Activated effector memory CD4-positive, alpha-beta T cell treated with anti-CD3 and anti-CD28 coated beads, Interleukin-2, amount 50 U/mL, for 16 hours (primary cell): Measurements from ENCODE around the gene THAP11.
"Not testable (repeated sequence)": the region's sequence is repeated elsewhere in the genome, so short reads cannot be mapped to it uniquely, and the experiment has no call there.

Experiments
- DNase-seq: peaks from one replicate; pipeline ENCODE4 v3.0.0-alpha.2; 2020

The THAP11 gene

DNA sequence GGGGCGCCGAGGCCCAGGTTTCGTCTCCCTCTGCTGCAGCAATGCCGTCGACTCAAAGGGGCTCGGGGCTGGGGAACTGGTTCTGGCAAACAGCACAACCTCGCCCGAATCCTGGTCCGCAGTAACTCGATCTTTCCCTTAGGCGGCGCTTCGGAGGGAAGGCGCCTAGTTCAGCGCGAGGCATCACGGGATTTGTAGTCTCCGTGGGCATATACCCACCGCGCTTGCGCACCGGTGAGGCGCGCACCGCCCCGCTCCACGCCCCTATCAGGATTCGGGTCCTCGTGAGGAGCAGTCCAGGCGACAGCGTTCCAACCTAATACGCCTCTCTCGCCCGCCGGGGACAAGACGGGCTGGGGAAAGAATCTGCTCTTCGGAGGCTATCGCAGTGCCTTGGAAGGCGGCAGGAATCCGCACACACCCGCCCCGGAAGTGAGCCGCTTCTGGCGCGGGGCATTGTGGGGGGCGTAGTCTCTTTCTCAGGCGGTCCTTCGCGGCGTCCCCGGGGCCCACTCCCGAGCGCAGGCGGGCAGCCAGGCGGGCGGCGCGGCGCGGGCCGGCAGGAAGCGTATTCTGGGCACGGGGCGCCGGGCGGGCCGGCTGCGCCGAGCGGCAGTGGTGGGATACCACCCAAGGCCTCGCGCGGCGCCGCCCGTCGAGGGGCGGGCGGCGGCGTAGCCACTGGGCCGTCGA lies at the start of gene THAP11:
Gene THAP11 (plus strand): TSS at position 505 of the 693 bp plus-strand sequence. CDS start 235 bp downstream, outside the sequence.
- peak; percentile 98 for DNase-seq

DNA sequence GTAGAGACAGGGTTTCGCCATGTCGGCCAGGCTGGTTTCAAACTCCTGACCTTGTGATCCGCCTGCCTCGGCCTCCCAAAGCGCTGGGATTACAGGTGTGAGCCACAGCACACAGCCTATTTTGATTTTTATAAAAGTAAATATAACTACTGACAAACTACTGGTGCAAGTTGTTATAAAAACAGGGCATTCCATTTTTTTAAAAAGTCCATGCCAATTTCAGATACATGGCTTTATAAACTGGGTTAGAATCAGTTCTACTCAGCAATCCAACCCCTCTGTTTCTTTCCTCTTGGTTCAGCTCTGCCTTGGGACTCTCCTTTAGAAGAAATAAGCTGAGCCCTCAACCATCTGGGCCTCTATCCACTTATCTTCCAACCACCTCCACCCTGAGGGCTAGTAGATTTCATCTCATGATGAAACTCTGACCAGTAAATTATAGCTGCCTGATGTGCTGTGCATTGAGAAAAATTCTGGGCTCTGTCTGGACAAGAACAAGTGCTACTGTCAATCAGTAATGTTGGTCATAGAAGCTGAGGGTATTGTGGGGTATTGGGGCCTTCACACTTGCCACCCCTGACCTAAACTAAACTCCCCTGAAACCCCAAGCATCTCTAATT lies 45.9 kb upstream of the THAP11 start:
- no peak for DNase-seq

DNA sequence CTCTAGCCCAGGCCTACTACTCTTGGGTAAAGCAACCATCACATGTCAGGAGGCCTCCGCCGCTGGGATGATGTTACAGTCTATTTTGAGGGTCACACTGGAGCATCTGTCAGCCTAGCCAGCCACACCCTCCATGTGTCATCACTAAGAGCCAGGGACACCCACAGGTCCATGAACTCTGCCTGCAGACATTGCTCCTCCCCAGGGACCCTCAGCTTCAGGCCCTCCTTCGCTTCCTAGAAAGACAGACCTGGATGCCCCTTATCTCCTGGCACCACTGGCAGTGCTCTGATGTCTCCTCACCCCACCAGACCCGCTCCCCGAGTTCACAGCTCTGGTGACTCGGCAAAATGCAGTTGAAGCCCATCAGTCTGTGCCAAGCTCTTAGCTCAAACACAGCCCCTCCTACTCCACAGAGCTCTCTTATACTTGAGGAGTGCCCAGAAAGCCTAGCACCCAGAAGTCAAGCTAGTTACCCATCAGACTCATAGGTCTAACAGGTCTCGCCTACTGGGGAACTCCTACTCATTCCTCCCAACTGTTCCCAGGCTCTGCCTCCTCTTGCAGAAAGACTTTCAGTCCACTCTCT lies 41.7 kb upstream of the THAP11 start:
- no peak for DNase-seq

DNA sequence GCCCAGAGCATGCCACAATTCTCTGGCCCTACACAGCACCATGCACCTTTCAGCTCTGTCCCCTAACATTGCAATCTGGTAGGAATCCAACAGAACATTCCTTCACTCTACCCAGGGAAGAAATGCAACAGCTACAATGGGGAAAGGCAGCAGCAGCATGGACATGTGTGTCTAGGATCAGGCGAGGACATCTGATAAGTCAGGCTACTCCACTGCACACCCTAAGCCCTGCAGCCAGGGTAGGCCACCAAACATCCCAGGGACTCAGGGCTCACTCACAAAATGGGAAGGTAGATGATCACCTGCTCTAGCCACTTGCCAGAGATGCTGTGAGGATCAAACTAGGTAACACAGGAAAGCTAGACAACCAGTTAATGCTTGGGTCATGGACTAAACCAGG lies 40.9 kb upstream of the THAP11 start:
- DNase-seq, result no peak

DNA sequence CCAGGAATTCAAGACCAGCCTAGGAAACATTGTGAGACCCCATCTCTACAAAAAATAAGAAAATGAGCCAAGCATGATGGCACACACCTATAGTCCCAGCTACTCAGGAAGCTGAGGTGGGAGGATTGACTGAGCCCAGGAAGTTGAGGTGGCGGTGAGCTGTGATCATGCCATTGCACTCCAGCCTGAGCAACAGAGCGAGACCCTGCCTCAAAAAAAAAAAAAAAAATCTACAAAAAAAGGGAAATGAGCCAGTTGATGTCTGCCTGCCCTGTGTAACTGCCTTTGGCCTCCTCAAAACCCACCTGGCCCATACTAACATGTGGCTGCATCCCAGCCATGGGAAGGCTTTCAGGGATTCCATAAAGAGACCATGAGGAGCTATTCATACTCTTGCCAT lies 40.2 kb upstream of the THAP11 start:
- peak; percentile 73 for DNase-seq

DNA sequence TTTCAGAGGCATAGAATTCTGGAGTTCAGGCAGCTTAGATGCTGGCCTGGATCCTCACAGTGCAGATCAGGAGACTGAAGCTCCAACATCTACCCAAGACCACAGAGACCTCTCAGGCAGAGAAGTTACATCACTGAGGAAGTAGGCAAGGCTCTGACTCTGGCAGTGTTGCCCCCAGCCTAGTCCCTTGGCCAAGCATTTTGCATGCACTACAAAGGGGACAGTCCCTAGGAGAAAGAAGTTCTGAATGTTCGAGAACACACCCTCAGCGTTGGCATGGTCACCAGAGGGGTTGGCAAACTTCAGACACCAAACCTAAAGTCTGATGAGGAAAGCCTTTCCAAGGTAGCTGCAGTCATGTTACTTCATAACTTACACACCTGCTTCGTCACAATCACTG lies 38.2 kb upstream of the THAP11 start:
- no peak for DNase-seq

DNA sequence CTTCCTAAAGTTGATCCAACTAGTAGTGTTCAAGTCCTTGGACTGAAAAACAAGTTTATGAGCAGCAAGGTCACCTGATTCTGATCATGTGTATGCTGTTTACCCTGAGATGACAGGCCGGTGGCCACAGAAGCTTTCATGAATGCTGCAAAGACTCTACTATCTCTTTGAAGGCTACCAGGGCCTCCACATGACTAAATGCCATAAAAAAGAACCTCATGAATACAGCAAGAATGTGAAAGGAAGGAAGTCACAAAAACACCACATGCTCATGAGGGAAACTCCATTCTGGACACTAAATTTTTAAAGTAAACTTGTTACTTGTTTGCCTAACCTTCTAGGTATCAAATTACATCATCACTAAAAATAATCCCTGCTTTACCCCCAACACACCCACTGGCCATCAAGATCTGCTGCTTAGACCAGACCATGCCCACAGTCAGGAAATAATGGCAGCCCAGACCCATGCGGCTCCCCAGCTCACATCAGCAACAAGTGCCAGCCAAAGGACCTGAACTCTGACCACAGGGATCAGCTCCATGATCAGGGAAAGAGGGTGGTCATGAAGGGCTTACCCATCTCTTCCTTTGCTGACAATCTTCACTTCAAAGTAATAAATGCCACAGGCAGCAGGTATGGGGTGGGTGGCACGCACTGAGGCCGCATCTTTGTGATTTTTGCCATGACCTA lies 37.1 kb upstream of the THAP11 start:
- no peak for DNase-seq

DNA sequence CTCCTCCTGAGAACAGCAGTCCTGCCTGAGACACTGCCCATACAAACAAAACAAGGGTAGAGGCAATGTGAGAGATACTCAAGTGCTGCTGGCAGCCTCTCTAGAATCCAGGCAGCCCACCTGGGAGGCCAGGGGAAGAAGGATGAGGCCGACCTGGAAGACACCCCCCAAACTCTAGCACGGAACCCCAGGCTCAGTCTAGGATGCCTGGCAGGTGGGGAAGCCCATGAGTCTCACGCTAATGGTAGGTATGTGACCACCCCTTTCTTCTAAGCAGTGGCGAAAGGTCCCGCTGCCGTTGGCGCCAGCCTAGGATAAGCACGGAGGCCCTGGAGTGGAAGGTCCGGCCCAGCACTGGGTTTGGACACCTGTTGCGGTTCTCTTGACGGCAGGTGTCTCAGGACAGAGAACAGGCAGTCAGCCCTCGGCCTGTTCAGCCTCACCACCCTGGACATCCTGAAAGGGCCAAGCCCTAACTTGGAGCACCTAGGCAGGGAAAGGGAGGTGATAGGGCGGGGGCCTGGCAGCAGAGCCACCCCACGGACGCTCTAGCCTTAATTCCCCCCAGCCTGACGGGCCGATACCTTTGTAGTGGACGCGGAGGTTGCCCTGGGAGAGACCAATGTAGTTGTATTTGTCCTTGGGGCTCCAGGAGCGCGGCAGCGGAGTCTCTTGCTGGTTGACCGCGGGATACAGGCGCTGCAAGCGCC lies 36.2 kb upstream of the THAP11 start:
- DNase-seq, result no peak

DNA sequence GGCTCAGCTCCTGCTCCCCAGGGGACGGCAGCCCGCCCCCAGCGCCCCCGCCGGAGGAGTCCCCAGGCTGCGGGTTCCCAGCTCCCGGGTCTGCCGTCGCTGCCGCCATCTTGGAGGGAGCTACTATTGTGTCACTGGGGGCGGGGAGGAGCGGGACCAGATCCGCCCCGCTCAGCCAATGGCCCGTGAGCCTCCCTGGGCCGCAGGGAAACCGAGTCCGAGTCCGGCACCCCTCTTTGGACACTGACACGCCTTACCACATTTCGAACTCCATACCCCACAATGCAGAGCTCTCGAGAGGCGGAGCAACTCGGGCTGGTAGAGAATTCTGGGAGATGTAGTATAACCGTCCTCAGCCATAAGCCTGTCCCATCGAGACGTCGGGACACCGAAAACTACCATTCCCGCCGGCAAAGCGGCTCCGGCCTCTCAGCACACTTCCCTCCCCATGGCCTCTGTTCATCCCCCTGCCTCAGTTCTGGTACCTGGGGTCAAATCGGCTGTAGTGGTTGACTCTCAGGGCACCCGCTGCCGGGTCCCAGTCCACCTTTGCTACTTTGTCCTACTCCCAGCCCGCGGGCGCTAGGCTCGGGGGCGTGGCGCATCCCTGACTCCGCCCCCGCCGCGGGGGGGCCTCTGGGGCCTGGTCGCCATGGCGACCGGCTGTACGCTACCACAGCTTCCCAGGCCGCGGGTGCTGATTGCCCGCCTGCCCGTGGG lies 35.5 kb upstream of the THAP11 start, which contains the start of the genes RANBP10 and TSNAXIP1:
Gene RANBP10 (minus strand): TSS at position 133 of the 720 bp plus-strand sequence. CDS start 24 bp downstream, at position 109.
Gene TSNAXIP1 (plus strand): TSS at position 462 of the 720 bp plus-strand sequence. CDS start 261 bp downstream, outside the sequence.
- peak; percentile 99 for DNase-seq

DNA sequence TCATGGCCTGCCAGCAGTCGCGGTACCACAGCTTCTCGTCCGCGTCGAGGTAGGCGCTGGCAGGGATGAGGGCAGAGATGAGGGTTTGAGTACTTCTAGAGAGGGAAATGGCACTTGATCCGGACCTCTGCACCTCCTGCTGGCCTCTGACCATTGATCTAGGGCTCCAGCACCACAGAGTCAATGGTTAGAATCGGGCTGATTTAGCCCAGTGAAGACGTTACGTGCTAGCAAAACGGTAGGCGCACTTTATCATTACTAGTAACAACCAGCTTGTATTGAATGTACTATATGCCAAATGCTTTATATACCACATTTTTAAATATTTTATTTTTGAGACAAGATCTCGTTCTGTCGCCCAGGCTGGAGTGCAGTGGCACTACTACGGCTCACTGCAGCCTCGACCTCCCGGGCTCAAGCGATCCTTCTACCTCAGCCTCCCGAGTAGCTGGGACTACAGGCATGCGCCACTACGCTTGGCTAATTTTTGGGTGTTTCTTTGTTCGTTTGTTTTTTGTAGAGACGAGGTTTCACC lies 34.9 kb upstream of the THAP11 start:
- no peak for DNase-seq

DNA sequence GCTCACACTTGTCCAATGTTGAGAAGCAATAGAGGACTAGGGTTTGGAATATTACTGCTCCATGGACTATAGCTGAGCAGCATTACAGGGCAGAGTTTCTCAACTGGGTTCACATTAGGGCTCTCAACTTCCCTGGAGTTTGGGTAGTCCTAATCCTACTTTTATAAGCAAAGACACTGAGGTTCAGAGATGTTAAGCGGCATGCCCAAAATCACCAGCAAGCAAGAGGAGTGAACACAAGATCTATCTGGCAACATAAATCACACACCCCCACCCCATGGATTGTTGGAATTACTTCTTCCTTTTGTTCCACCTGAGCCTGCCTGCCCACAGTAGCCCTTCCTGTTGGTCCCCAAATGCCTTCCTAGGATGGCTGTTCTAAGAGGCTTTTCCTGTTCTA lies 30.2 kb upstream of the THAP11 start:
- DNase-seq, result no peak

DNA sequence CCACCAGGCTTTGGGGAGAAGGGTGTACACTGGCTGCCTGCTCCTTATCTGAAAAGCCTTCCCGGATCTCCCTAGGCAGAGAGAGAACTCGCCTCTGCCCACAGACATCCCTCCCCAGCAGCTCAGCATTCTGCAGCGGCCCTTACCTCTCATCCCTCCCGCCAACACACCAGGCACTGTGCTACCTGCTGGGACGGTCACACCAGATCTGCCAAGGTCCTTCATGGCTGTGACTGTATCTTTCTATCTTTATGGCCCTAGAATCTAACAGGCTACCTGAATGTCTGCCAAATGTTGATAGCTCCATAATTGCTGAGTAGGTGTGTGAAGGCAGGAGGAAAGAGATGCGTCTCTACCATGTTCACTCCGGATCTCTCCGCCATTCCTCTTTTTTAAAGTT lies 27.6 kb upstream of the THAP11 start:
- DNase-seq, result no peak

DNA sequence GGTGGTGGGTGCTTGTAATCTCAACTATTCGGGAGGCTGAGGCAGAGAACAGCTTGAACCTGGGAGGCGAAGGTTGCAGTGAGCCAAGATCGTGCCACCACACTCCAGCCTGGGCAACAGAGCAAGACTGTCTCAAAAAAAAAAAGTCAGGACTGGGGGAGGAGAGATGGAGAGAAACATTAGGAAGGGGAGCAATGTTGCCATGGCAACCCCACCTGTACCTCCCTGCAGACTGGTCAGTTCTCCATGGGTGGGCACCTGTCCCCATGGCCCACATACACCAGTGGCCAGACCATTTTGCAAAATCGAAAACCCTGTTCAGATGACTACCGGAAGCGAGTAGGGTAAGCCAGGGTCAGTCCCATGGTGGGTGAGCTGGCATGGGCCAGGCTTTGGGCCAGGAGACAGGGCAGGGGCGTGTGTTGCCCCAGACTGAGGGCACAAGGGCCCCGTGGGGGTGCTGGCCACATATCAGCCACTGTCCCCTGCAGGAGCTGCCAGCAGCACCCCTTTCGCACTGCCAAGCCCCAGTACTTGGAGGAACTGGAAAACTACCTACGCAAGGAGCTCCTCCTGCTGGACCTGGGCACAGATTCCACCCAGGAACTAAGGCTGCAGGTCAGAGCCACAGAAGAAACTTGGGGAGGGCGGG lies 21.4 kb upstream of the THAP11 start:
- DNase-seq, result no peak

DNA sequence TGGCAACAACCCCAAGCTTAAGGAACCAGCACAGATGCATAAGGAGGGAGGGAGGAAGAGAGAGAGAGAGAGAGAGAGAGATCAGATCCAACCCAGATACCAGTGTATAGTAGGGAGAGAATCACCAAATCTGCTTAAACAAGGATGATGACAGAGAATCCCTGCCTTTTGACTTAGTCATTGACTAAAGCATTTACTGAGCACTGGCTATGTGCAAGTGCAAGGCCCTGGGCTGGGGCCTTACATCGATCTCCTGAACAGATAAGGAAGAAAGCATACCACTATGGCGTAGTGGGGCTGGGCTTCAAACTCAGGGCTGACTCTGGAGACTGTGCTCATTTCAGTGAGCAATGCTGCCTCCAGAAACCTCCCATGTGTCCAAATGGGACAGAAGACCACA lies 19.6 kb upstream of the THAP11 start:
- no peak for DNase-seq

DNA sequence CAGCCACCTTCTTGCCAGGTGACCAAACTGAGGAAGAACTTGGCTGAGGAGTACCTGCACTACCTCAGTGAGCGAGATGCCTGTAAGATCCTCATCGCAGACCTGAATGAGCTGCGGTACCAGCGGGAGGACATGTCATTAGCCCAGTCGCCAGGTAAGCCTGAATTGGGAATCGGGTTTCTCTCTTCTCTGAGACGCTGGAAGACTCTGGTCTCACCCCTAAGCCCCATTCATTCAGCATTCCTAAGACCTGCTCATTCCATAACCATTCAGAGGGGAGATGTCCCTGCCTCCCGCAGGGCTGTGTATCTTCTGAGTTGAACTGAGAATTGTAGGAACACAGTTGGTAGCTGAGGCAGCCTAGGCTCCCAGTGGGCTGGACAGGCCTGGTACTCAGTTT lies 17.0 kb upstream of the THAP11 start:
- DNase-seq, result no peak

DNA sequence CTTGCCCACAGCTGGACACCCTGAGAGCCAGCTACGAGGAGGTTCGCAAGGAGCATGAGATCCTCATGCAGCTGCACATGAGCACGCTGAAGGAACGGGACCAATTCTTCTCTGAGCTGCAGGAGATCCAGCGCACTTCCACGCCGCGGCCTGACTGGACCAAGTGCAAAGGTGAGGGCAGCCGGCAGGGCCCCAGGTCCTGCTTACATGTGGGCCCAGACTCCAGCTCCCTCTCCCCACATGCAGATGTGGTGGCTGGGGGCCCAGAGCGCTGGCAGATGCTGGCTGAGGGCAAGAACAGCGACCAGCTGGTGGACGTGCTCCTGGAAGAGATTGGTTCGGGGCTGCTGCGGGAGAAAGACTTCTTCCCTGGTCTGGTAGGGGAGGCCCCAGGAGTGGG lies 16.2 kb upstream of the THAP11 start:
- no peak for DNase-seq

DNA sequence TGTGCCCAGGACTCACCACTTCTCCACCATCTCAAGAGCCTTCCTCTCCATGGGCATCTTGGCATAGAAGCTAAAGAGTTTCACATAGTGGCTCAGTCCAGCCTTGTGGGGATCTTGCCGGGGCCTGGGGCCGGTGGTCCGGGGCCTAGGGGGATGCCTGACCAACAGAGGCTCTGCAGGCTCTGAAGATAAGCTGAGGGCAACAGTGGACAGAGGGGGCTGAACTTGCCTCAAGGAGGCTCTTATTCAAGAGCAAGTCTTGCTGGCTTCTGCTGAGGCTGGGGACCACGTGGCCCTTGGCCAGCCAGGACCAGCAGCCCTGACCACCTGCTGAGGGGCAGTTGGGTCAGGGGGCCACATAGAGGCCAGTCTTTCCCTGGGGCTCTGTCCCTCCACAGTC lies 13.5 kb upstream of the THAP11 start:
- no peak for DNase-seq

DNA sequence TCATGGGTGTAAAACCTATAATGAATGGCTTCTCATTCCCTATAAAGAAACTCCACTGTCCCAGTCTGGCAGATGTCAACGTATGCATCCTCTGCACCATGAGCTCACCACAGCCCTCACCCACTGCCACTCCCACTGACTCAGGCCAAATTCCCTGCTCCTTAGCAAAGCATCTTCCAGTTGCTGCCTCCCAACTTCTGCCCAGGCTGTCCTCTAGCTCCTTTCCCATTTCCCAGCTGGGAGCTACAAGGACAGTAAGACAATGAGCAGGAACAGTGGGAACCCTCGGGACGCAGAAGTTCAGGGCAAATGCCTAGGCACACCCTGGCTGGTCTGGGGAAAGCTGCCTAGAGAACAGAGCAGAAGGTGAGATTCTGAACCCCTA lies 9.1 kb upstream of the THAP11 start:
- DNase-seq, result no peak

DNA sequence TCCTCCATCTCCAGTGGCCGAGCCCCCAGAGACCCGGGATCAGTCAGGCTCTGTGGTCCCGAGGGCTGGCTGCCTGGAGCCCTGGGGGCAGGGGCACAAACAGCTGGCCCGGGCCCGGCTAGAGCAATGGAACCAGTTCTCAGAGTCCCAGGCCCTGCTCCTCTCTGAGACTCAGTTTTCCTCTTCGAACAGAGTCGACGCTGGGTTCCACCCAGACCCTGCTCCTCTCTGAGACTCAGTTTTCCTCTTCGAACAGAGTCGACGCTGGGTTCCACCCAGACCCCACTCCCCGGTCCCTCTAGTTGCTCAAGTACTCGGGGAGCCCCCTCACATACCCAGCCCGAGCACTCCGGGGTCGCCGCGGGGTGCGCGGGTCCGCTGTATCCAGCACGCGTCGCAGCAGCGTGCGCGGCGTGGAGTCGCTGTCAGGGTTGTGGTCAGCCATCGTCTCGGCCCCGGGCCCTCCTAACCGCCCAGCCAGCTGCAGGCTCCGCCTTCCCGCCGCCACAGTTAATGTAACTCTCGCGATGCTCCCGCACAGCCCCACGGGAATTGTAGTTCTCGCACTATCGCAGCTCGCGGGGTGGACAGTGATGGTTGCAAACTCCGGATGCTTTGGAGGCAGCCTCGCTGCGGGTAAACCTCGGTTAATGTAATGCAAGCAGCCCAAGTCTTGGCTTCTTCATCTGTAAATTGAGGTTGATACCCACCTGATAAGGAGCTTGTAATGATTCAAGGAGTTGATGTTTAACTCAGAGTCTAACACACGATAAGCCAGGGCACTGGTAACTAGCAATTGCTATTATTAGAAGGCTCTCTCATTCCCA lies 8.5 kb upstream of the THAP11 start:
- DNase-seq, result peak; percentile 97

DNA sequence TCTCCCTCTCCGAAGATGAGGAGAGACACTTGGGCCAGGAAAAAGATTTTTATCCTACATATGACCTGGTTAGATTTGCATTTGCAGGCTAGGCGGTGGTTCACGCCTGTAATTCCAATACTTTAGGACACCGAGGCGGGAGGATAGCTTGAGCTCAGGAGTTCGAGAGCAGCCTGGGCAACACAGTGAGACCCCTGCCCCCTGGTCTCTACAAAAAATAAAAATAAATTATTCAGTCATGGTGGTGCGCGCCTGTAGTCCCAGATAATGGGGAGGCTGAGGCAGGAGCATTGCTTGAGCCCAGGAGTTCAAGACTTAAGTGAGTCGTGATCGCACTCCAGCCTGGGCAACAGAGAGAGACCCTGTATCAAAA lies 7.9 kb upstream of the THAP11 start:
- no peak for DNase-seq

DNA sequence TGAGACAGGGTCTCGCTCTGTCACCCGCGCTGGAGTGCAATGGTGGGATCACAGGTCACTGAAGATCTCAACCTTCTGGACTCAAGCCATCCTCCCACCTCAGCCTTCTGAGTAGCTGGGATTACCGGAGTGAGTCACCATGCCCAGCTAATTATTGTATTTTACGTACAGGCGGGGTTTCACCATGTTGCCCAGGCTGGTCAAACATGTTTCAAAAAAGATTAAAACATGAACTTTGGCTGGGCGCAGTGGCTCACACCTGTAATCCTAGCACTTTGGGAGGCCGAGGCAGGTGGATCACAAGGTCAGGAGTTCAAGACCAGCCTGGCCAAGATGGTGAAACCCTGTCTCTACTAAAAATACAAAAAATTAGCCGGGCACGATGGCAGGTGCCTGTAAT lies 4.9 kb upstream of the THAP11 start:
- not testable (repeated sequence) for DNase-seq
